RCC 7860 (cell line): ENCODE data around the gene UBE2B.
A peak's percentile ranks its signal among the peaks of the same experiment; 100 is the strongest.
"Not testable (repeated sequence)": the region's sequence is repeated elsewhere in the genome, so short reads cannot be mapped to it uniquely, and the experiment has no call there.

Experiments
- DNase-seq: peaks from one replicate; pipeline ENCODE4 v3.0.0-alpha.2; 2015; ENCODE audit warnings: low spot score
- FAIRE-seq: peaks from 2 replicates; lab custom pipeline; 2012; peaks lifted over from hg19 to GRCh38; lab: Jason Lieb, UNC

UBE2B gene

DNA sequence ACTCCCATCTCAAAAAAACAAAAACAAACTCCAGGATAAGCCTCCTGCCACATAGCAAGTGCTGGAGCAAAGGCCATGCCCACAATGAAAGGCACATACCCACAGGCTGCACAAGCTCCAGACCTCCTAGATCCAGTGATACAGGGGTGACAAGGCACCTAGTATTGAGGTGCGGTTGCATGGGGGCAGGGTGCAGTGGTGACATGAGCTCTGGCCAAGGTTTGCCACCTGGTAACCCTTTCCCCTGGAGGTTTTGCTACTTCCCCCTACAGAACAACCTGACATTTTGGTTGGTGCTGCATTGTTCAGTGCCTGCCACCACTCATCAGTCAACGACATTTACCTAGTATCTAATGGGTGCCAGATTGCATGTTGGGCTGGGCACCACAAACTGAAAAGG lies 25.8 kb downstream of the UBE2B start:
- no peak for FAIRE-seq

DNA sequence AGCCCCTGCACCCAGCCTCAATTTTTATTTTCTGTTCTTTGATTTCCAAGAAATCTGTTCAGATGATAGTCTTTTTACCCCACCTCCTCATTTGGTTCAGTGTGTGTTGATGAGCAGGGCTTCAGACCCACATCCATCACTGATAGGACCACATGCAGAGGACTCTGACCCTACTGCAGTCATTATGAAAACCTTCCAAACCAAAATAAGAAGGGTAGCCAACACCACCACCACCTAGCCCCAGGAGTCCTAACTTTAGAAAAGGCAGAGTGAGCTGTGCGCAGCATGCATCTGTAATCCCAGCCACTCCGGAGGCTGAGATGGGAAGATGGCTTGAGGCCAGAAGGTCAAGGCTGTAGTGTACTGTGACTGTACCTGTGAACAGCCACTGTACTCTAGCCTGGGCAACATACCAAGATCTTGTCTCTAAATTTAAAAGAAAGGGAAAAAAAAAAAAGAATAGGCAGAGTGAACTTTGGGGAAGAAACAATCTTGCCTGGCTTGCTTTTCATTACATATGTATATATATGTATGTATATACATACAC lies 27.3 kb downstream of the UBE2B start:
- DNase-seq (no peak), FAIRE-seq (no peak)

More for the DNA sequence above, 25.8 kb downstream of the UBE2B start:
- no peak for DNase-seq

- DNase-seq = no peak
- FAIRE-seq = no peak
These were observed 32.6 kb downstream of the UBE2B start for GRCh38 chr5:134403951-134404350.

- DNase-seq (peak; percentile 26), FAIRE-seq (no peak)
These were observed 35.0 kb downstream of the UBE2B start for GRCh38 chr5:134406390-134406789.

DNA sequence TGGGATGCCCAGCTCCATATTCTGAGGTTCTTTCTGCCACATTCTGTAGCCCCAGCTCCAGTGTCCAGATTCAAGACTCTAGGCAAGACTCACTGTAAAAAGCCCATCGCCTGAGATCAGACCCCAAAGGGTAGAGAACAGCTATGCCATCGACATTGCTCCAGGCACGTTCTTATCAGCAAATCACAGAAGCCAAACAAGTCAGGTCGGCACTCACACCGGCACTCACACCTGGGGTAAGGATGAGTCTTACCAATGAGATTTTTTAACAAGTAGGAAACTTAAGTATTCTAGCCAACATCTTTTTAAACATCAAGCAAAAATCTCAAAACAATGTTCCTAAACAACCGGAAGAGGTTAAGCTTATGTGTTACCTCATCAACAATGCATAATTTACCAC lies 38.0 kb downstream of the UBE2B start:
- DNase-seq (no peak), FAIRE-seq (no peak)

DNA sequence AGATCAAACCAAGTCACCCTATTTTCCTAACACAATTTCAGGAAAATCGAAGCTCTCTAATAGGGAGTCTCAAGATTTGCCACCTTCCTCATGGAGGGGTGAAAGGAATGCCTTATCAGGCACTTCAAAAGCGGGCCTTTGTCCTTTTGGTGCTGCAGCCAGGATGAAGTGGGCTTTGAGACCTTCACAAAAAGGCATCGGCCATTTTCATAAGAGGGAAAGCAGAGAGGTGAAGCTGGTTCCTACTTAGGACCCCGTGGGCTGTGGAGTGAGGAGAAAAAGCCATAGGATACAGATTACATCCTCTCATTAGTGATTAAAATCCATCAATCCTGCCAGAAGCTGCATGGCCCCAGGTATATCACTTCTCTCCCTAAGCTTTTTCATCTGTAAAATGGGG lies 39.5 kb downstream of the UBE2B start:
- FAIRE-seq = no peak

DNA sequence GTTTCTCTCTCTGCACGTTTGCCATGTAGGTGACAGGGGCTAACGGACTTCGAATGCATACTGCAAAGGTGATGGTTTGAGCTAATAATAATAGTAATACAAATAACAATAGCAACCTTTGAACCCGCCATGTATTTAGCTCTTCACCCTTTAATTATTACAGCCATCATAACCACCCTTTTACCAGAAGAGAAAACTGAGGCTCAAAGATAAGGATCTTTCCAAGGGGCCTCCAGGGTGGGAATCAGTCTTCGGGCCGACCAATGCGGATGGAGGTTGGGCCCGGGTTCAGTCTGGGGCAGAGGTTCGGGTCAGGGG lies 39.8 kb downstream of the UBE2B start:
- no peak for DNase-seq
- FAIRE-seq = no peak

More for the DNA sequence above, 39.5 kb downstream of the UBE2B start:
- no peak for DNase-seq

DNA sequence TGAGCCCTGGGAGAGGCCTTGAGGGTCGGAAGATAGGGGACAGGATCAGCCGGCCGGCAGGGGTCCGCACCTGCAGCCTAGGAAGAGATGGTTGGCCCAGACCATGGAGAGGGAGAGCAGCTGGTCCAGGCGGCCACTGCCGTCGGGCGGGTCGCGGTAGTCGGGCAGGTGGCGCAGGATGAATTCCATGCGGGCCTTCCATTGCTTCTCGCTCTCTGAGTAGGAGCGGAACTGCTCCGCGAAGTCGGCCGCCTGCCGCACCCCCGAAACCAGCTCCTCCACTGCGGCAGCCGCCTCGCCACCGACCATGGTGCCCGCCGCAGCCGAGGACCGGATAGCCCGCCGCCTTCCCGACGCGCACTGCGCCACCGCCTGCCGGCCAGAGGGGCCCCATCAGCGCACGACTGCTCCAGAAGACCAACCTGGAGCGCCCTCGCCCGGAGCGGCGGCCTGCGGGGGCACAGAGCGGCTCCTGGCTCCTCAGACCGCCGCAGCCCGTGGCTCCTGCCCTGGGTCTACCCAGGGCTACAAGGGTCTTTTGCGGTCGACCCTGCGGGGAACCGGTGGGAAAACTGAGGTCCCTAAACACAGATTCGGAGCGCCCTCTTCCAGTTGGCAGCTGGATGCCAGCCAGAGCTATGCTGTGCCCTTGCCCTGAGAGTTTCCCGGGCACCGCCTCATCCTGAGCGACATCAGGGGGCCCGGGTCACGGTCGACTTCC lies 40.3 kb downstream of the UBE2B start, which contains the start of gene CDKN2AIPNL:
Gene CDKN2AIPNL, minus strand, starts transcription at position 336 of the 721 bp plus-strand sequence. Its CDS starts 27 bp downstream, at position 309.
- FAIRE-seq (no peak), DNase-seq (peak; percentile 77)

GRCh38 chr5:134413046-134413445 lies 41.7 kb downstream of the UBE2B start:
- no peak for FAIRE-seq
- no peak for DNase-seq

- DNase-seq (no peak), FAIRE-seq (no peak)
These were observed 46.3 kb downstream of the UBE2B start for GRCh38 chr5:134417707-134418106.

DNA sequence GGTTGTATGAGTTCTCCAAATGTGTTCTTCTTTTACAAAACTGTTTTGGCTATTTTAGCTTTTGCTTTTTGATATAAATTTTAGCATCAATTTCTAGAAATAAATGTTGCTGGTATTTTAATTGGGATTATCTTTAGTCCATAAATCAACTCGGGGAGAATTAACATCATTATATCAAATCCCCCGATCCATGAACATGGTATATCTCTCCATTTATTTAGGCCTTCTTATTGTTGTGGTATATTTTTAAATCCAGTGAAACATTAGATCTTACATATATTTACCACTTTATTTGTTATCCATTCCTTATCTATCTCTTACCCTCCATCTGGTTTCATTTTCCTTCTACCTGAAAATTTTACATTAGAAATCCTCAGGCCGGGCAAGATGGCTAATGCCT lies 47.6 kb downstream of the UBE2B start:
- no peak for DNase-seq
- no peak for FAIRE-seq

DNA sequence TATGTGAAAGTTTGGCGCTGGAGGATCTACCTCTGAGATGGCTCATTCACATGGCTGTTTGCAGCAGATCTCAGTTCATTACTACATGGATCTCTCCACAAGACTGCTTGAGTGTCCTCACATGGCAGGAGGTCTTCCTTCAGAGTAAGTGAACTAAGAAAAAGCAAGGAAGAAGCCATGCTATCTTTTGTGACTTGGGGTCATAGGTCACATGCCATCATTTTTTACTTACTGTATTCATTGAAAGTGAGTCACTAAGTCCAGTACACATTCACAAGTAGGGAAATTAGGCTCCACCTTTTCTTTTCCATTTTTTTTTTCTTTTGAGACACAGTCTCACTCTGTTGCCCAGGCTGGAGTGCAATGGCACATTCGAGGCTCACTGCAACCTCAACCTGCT lies 49.0 kb downstream of the UBE2B start:
- FAIRE-seq = peak; percentile 36
- peak; percentile 59 for DNase-seq

DNA sequence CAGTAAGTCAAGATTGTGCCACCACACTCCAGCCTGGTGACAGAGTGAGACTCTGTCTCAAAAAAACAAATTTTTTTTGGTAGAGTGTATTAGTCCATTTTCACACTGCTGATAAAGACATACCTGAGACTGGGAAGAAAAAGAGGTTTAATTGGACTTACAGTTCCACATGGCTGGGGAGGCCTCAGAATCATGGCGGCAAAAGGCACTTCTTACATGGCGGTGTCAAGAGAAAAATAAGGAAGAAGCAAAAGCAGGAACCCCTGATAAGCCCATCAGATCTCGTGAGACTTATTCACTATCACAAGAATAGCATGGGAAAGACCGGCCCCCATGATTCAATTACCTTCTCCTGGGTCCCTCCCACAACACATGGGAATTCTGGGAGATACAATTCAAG lies 49.7 kb downstream of the UBE2B start:
- not testable (repeated sequence) for FAIRE-seq, DNase-seq

DNA sequence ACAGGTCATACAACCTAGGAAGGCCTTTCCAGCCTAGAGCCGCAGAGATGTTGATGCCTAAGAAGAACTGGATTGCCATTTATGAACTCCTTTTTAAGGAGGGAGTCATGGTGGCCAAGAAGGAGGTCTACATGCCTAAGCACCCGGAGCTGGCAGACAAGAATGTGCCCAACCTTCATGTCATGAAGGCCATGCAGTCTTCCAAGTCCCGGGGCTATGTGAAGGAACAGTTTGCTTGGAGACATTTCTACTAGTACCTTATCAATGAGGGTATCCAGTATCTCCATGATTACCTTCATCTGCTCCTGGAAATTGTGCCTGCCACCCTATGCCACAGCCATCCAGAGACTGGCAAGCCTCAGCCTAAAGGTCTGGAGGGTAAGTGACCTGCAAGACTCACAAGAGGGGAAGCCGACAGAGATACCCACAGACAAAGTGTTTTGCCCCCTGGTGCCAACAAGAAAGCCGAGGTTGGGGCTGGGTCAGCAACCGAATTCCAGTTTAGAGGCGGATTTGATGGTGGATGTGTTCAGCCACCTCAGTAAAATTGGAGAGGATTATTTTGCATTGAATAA lies 51.5 kb downstream of the UBE2B start:
- no peak for FAIRE-seq
- no peak for DNase-seq

DNA sequence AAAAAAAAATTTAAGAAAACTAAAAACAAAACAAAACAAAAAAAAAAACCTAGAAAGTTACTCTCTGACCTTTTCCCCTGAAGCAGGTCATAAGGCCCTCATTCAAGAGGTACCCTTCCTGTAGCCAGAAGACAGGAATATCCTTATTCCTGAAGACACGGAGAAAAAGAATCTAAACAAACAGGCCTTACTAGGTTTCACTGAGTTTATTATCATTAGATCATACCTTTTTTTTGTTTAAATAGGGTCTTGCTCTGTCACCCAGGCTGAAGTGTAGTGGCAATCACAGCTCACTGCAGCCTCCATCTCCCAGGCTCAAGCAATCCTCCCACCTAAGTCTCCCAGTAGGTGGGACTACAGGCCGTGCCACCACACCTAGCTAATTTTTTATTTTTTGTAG lies 52.0 kb downstream of the UBE2B start:
- no peak for FAIRE-seq
- no peak for DNase-seq

DNA sequence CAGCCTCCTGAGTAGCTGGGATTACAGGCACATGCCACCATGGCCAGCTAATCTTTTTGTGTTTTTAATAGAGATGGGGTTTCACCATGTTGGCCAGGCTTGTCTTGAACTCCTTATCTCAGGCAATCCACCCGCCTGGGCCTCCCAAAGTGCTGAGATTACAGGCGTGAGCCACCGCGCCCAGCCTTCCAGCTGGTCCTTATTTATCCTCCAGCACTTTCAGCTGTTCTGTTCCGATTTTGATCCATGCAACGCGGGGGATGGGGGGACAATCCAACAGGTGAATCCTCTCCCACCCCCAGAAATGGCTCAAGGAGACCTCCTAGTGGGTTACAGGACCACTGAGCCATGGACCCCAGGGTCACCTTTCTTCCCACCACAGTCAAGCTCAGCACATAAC lies 55.0 kb downstream of the UBE2B start:
- DNase-seq = no peak
- FAIRE-seq = no peak

- no peak for FAIRE-seq
- no peak for DNase-seq
These were observed 56.2 kb downstream of the UBE2B start for GRCh38 chr5:134427540-134428041.

GRCh38 chr5:134430001-134430569 lies 58.7 kb downstream of the UBE2B start:
- no peak for FAIRE-seq

DNA sequence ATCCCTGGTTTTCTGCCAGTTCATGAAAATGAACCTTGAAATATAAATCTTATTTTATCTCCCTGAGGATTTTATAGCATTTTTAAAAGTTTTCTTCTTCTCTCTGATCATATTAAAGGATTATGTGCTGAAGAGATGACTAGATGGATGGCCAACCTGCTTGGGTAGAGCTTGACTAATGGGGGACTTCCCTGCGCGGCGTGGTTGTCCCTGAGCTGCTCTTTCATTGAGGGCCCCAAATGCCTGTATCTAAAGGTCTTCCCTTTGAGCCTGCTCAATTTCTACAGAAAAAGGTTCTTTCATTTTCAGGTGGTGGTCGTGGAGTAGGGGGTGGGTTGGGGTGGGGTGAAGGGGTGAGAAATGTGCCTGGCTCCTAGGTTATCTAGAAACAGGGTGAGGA lies 60.8 kb downstream of the UBE2B start:
- no peak for DNase-seq
- no peak for FAIRE-seq

More at GRCh38 chr5:134430001-134430569, 58.7 kb downstream of the UBE2B start:
- DNase-seq = no peak

DNA sequence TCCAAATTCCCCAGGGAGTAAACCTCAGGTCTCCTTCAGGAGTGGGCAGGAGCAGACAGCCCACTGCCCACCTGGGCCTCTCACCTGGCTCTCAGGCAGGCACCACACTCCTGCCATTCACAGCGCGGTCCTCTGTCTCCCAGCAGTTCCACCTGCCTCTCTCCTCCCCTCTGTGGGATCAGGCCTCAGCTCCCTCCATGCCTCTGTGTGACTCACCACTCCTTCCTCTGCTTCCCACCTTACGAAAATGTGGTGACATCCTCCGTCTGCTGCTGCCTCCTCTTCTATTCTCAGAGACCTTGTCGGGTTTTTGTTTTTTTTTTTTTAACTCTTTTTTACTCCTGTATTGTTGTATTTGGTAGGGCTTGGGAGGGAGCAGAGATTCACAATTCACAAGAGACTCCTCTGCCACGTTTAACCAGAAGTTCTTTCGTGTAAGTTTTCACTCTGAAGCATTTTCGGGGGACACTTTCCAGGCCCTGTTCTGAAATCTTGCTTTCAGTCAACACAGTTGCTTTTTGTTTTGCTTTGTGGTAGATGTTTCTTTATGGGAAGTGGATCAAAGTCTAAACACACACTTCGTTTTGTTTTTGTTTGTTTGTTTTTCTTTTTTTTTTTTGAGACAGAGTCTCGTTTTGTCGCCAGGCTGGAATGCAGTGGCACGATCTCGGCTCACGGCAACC lies 61.4 kb downstream of the UBE2B start:
- FAIRE-seq (no peak), DNase-seq (peak; percentile 15)

DNA sequence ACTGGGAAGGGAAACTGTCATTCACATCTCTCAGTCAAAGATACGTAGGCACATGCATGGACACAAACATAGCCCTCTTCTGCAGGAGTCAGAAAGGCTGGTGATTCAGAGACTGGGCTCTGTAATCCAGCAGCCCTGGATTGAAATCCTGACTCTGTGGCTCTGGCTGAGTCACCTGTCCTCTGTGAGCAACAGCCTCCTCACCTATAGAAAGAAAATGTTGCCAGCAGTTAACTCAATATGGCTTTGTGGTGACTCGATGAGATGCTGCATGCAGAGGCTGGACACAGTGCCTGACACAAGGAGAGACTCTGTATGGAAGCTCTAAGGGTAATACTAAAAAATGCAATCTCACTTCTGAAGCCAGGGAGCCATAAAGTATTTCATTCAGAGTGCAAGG lies 64.2 kb downstream of the UBE2B start:
- DNase-seq (peak; percentile 92), FAIRE-seq (peak; percentile 82)
